HepG2 (cell line): ENCODE results near the gene IQSEC1. TPM values are rescaled to one million over a fixed set of nuclear protein-coding genes. Genes with fewer than 3 reads are reported as not detected.
A peak's percentile ranks its signal among the peaks of the same experiment; 100 is the strongest.

ENCODE experiments used
- AHR ChIP-seq: IDR thresholded peaks from 2 replicates; pipeline ENCODE4 v1.6.1; 2018; ENCODE audit warnings: missing genetic modification reagents, missing compliant biosample characterization
- BORCS8-MEF2B ChIP-seq: sonication (generic); formaldehyde crosslinking; IDR thresholded peaks from 2 replicates; pipeline ENCODE4 v1.8.0; 2022; ENCODE audit warnings: mild to moderate bottlenecking, missing genetic modification reagents
- CEBPB ChIP-seq: IDR thresholded peaks from 2 replicates; pipeline ENCODE4 v1.6.1; 2011; ENCODE audit warnings: low read depth, low read length, improper control_type of control experiment, borderline replicate concordance
- CENPBD1 ChIP-seq: sonication (generic); formaldehyde crosslinking; IDR thresholded peaks from 2 replicates; pipeline ENCODE4 v1.8.0; 2022; ENCODE audit warnings: missing genetic modification reagents, low read depth, mild to moderate bottlenecking, borderline replicate concordance
- GZF1 ChIP-seq: sonication (generic); formaldehyde crosslinking; IDR thresholded peaks from 2 replicates; pipeline ENCODE4 v1.5.1; 2020; ENCODE audit warnings: mild to moderate bottlenecking, missing genetic modification reagents
- HDAC1 ChIP-seq: sonication (generic); formaldehyde crosslinking; IDR thresholded peaks from 2 replicates; pipeline ENCODE4 v1.5.1; 2020; ENCODE audit warnings: mild to moderate bottlenecking, missing genetic modification reagents
- IRF1 ChIP-seq: sonication (generic); formaldehyde crosslinking; IDR thresholded peaks from 2 replicates; pipeline ENCODE4 v1.4.0; 2020; ENCODE audit warnings: low read depth, mild to moderate bottlenecking, missing genetic modification reagents
- IRF9 ChIP-seq: sonication (generic); formaldehyde crosslinking; IDR thresholded peaks from 2 replicates; pipeline ENCODE4 v1.8.0; 2022; ENCODE audit warnings: missing genetic modification reagents, mild to moderate bottlenecking, borderline replicate concordance
- JDP2 ChIP-seq: sonication (generic); formaldehyde crosslinking; IDR thresholded peaks from 2 replicates; pipeline ENCODE4 v1.8.1; 2022; ENCODE audit warnings: missing genetic modification reagents, borderline replicate concordance
- MTERF4 ChIP-seq: sonication (generic); formaldehyde crosslinking; IDR thresholded peaks from 2 replicates; pipeline ENCODE4 v1.8.0; 2023; ENCODE audit warnings: mild to moderate bottlenecking, missing genetic modification reagents
- NCOA2 ChIP-seq: sonication (generic); formaldehyde crosslinking; IDR thresholded peaks from 2 replicates; pipeline ENCODE4 v1.8.0; 2022; ENCODE audit warnings: inconsistent platforms
- NCOA5 ChIP-seq: sonication (generic); formaldehyde crosslinking; IDR thresholded peaks from 2 replicates; pipeline ENCODE4 v1.4.0; 2020; ENCODE audit warnings: missing genetic modification reagents
- NONO ChIP-seq, 2 experiments: fragments of 450-650 bp in 1 of 2; sonication (generic) in 1 of 2; formaldehyde crosslinking in 1 of 2; IDR thresholded peaks in 1 of 2; conservative IDR thresholded peaks in 1 of 2; 2 replicates each; pipeline versions ENCODE4 v1.6.1 to v1.8.0; 2017 to 2022; ENCODE audit warnings: mild to moderate bottlenecking in 1 of 2, missing genetic modification reagents in 1 of 2, moderate library complexity in 1 of 2
- SMARCE1 ChIP-seq: fragments of 450-650 bp; IDR thresholded peaks from 2 replicates; pipeline ENCODE4 v1.6.1; 2017; ENCODE audit warnings: borderline replicate concordance
- THAP7 ChIP-seq: sonication (generic); formaldehyde crosslinking; IDR thresholded peaks from 2 replicates; pipeline ENCODE4 v1.8.1; 2023; ENCODE audit warnings: mild to moderate bottlenecking, missing genetic modification reagents
- ZBTB10 ChIP-seq: sonication (generic); formaldehyde crosslinking; IDR thresholded peaks from 2 replicates; pipeline ENCODE4 v1.4.0; 2020; ENCODE audit warnings: missing genetic modification reagents, borderline replicate concordance
- ZIK1 ChIP-seq: sonication (generic); formaldehyde crosslinking; IDR thresholded peaks from 2 replicates; pipeline ENCODE4 v1.5.0; 2020; ENCODE audit warnings: mild to moderate bottlenecking, low read depth, missing genetic modification reagents, borderline replicate concordance
- ZNF230 ChIP-seq: sonication (generic); formaldehyde crosslinking; IDR thresholded peaks from 2 replicates; pipeline ENCODE4 v1.4.0; 2020; ENCODE audit warnings: mild to moderate bottlenecking, missing genetic modification reagents
- ZNF317 ChIP-seq: sonication (generic); formaldehyde crosslinking; IDR thresholded peaks from 2 replicates; pipeline ENCODE4 v1.5.0; 2020; ENCODE audit warnings: mild to moderate bottlenecking, missing genetic modification reagents
- ZNF432 ChIP-seq: sonication (generic); formaldehyde crosslinking; IDR thresholded peaks from 2 replicates; pipeline ENCODE4 v1.5.0; 2020; ENCODE audit warnings: missing genetic modification reagents, mild to moderate bottlenecking, borderline replicate concordance
- ZNF44 ChIP-seq: sonication (generic); formaldehyde crosslinking; IDR thresholded peaks from 2 replicates; pipeline ENCODE4 v1.5.1; 2020; ENCODE audit warnings: mild to moderate bottlenecking, missing genetic modification reagents
- ZNF724P ChIP-seq: sonication (generic); formaldehyde crosslinking; IDR thresholded peaks from 2 replicates; pipeline ENCODE4 v1.8.0; 2022; ENCODE audit warnings: missing genetic modification reagents, borderline replicate concordance
- ZSCAN20 ChIP-seq: sonication (generic); formaldehyde crosslinking; IDR thresholded peaks from 2 replicates; pipeline ENCODE4 v1.4.0; 2020; ENCODE audit warnings: missing genetic modification reagents, mild to moderate bottlenecking, borderline replicate concordance
- polyA plus RNA-seq, 8 experiments: library from polyadenylated mRNA; depleted of rRNA in 3 of 8; stranded (reverse) in 7 of 8; unstranded in 1 of 8; fragments of >200 nt; fragmentation: Illumina TruSeq in 4 of 8; extraction: Trizol in 4 of 8; gene quantifications; 2 replicates each; pipeline versions ENCODE4 v1.2.1 to v1.2.3, GENCODE V29; 2011 to 2016; ENCODE audit warnings: low read depth in 4 of 8, missing spikeins in 1 of 8, mixed read lengths in 1 of 8; ENCODE audit not compliant: insufficient read depth in 1 of 8
- total RNA-seq, 5 experiments: library from RNA; depleted of rRNA; stranded (reverse); fragments of >200 nt; fragmentation: Illumina TruSeq; extraction: Trizol; gene quantifications; 2 replicates each; pipeline ENCODE4 v1.2.3, GENCODE V29; 2016; ENCODE audit warnings: low read depth in 1 of 5

IQSEC1 gene
- total and polyA plus RNA-seq, 2 of the 13 experiments (the other 11 are each of a cell fraction or from before 2014, with no cell fraction given): 17.4 to 20.2 TPM

- no peak for TF ChIP-seq IRF9 (CRISPR knock-in tag)
- no peak for TF ChIP-seq ZBTB10 (CRISPR knock-in tag)
- TF ChIP-seq ZNF432 (CRISPR knock-in tag): no peak
- TF ChIP-seq THAP7: no peak
- TF ChIP-seq ZIK1 (CRISPR knock-in tag): no peak
- no peak for TF ChIP-seq HDAC1 (CRISPR knock-in tag)
- no peak for TF ChIP-seq GZF1 (CRISPR knock-in tag)
- no peak for TF ChIP-seq ZNF317
- TF ChIP-seq BORCS8-MEF2B (CRISPR knock-in tag): no peak
- TF ChIP-seq CENPBD1 (CRISPR knock-in tag): no peak
- no peak for TF ChIP-seq NCOA5 (CRISPR knock-in tag)
- TF ChIP-seq IRF1 (CRISPR knock-in tag): no peak
- no peak for TF ChIP-seq NONO (IDR thresholded peaks at IDR 0.05)
- 0 out of 2 replicates have a peak, but pooled peaks have one; percentile 25 for TF ChIP-seq NONO (CRISPR knock-in tag; conservative IDR thresholded peaks at IDR 0.05)
- no peak for TF ChIP-seq AHR (CRISPR knock-in tag)
- TF ChIP-seq ZNF724P (CRISPR knock-in tag): no peak
- no peak for TF ChIP-seq JDP2 (CRISPR knock-in tag)
- TF ChIP-seq CEBPB: peak; percentile 89
- TF ChIP-seq ZNF230 (CRISPR knock-in tag): 0 out of 2 replicates have a peak, but pooled peaks have one; percentile 6
- TF ChIP-seq NCOA2 (CRISPR knock-in tag): peak; percentile 44; the same call in 1 of the 2 replicates
- TF ChIP-seq SMARCE1: no peak
- TF ChIP-seq ZSCAN20 (CRISPR knock-in tag): no peak
- TF ChIP-seq ZNF44: no peak
- TF ChIP-seq MTERF4 (CRISPR knock-in tag): no peak
Measured at GRCh38 chr3:12995389-12996180, 77.6 kb downstream of the IQSEC1 start (continued).
